Stimulated activated CD8-positive, alpha-beta memory T cell treated with anti-CD3 and anti-CD28 coated beads, Interleukin-7, amount 100 ng/mL, for 1 hour (primary cell): ENCODE data around the gene DEK.
"Not testable (repeated sequence)": the region's sequence is repeated elsewhere in the genome, so short reads cannot be mapped to it uniquely, and the experiment has no call there.

Experiments
- DNase-seq, 2 donors: peaks; one replicate each; pipeline ENCODE4 v3.0.0-alpha.2; 2020; ENCODE audit warnings: low read depth in 2 of 2

Gene DEK

DNA sequence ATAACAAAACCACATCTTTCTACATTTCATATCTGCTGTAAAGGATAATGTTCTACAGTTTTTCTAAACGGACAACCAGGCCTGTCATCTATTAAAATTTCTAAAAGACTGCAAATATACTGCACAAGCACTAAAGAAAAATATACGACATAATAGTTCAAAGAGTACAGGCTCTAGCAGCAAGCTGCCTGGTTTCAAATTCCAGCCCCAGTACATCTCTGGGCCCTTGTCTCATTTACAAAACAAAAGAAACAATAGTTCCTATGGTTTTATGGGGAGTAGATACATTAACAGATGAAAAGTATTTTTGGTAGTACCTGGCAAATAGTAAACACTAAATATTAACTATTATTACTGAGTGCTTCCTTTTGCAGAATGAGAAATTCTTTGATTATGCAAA lies 24.1 kb downstream of the DEK start:
- no peak for DNase-seq

DNA sequence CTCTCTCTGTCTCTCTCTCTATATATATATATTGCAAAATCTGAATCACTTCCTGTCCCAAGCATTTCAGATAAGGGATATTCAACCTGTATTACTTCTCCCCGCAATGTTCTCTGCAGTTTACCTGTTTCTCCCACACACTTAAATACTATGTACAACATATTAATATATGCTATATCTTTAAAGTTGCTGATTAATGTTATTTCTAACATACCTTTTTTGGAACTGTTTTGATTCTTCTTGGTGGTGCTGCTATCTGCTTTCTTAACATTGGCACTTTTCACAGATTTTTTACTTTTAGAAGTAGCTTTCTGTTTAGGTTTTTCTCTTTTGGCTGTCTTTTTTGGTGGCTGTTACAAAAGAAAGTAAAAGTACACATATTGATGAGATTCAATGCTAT lies 27.2 kb downstream of the DEK start:
- DNase-seq = no peak

DNA sequence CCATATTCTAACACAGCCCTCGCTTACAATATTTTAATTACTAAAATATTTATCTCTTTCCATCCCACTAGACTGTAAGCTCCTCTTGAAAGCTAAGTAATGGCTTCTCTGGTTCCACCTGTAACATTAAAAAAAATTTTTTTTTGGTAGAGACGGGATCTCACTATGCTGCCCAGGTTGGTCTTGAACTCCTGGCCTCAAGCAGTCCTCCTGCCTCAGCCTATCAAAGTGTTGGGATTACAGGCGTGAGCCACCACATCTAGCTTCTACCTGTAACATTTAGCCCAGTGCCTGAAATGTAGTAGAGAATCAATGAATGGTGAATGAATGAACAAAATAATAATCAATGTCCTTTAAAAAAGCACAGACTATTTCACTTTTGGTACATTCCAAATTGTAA lies 28.8 kb downstream of the DEK start:
- no peak for DNase-seq

DNA sequence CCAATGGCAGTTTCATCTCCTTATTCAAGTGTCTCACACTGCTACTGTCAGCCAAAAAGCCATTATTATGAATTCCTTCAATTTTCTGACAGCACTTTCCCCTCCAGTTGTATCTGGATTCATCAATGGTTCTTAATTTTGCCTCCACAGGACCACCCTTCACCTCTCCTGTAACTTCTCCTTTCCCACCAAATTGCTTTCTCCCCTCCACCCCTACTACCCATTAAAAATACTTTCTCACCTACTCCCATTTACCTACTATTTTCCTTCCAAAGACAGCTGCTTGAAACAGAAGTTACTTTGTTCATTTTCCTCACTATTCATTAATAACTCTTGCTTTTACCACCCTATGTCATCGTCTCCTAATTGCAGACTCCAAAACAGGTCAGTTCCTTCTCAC lies 29.8 kb downstream of the DEK start:
- DNase-seq = no peak

DNA sequence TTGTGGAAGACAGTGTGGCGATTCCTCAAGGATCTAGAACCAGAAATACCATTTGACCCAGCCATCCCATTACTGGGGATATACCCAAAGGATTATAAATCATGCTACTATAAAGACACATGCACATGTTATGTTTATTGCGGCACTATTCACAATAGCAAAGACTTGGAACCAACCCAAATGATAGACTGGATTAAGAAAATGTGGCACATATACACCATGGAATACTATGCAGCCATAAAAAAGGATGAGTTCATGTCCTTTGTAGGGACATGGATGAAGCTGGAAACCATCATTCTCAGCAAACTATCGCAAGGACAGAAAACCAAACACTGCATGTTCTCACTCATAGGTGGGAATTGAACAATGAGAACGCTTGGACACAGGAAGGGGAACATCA lies 30.6 kb downstream of the DEK start:
- not testable (repeated sequence) for DNase-seq

DNA sequence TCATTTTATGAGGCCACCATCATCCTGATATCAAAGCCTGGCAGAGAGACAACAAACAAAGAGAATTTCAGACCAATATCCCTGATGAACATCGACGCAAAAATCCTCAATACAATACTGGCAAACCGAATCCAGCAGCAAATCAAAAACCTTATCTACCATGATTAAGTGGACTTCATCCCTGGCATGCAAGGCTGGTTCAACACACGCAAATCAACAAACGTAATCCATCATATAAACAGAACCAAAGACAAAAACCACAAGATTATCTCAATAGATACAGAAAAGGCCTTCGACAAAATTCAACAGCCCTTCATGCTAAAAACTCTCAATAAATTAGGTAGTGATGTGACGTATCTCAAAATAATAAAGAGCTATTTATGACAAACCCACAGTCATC lies 32.5 kb downstream of the DEK start:
- DNase-seq = not testable (repeated sequence)

DNA sequence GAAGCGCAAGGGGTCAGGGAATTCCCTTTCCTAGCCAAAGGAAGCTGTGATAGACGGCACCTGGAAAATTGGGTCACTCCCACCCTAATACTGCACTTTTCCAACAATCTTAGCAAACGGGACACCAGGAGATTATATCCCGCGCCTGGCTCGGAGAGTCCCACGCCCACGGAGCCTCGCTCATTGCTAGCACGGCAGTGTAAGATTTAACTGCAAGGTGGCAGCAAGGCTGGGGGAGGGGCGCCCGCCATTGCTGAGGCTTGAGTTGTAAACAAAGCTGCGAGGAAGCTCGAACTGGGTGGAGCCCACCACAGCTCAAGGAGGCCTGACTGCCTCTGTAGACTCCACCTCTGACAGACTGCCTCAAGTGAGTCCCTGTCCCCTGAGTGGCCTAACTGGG lies 35.7 kb downstream of the DEK start:
- DNase-seq = not testable (repeated sequence)

DNA sequence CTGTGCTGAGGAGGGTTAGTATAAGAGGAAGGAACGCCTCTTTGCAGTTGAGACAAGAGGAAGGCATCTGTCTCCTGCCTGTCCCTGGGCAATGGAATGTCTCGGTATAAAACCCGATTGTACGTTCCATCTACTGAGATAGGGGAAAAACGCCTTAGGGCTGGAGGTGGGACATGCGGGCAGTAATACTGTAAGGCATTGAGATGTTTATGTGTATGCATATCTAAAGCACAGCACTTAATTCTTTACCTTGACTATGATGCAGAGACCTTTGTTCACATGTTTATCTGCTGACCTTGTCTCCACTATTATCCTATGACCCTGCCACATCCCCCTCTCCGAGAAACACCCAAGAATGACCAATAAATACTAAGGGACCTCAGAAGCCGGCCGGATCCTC lies 37.2 kb downstream of the DEK start:
- not testable (repeated sequence) for DNase-seq

DNA sequence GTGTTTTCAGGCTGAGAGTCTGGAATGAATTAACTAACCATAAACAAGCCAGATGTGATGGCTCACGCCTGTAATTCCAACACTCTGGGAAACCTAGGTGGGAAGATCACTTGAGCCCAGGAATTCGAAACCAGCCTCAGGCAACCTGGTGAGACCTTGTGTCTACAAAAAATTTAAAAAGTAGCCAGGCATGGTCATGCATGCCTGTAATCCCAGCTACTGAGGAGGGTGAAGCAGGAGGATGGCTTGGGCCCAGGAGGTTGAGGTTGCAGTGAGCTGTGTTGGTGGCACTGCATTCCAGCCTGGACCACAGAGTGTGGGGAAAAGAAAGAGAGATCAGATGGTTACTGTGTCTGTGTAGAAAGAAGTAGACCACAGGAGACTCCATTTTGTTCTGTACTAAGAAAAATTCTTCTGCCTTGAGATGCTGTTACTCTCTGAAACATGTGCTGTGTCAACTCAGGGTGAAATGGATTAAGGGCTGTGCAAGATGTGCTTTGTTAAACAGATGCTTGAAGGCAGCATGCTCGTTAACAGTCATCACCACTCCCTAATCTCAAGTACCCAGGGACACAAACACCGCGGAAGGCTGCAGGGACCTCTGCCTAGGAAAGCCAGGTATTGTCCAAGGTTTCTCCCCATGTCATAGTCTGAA lies 37.8 kb downstream of the DEK start:
- not testable (repeated sequence) for DNase-seq

DNA sequence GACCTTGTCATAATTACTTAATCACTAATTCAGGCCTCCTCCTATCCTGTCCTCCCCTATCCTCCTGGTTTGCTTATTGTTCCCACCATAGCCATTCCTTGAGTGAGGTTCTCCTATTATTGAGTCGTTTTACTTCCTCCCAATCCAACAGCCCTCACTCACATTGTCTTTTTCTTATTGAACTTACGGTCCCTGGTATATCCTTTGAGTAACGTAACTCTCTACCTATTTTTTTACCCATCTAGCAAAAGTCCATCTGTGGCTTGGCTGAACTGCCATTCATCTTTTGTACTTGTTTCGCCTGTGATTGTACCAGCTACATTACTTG lies 43.1 kb downstream of the DEK start:
- no peak for DNase-seq

DNA sequence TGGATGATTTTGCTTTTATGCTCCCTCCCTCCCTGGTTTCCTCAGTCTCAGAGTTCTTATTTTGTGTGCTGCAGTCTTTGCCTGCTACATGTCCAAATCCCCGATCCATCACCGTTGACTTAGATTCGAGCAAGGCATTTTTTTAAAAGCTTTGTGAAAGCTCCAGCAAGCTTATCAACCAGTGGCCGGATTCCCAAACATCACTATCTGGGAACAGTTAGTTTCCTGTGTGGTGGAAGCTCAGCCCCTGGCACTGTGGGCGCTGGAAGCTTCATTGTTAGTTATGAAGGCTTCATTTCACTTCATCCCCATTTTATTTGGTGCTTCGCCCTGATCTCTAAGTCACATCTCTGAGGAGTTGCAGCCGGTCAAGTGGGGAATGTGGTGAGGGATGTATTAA lies 44.7 kb downstream of the DEK start:
- DNase-seq = no peak

DNA sequence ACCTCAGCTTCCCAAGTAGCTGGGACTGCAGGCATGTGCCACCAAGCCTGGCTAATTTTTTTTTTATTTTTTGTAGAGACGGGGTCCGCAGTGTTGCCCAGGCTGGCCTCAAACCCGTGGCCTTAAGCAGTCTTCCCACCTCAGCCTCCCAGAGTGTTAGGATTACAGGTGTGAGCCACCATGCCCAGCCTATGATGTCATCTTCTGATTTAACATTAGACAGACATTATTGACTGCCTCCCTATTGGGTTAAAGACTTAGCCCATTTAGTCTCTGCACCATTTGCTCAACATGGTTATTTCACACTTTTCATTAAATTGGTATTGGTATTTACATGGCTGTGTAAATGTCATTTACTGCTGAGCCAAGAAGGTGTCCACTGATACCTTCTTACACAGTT lies 46.1 kb downstream of the DEK start:
- no peak for DNase-seq

DNA sequence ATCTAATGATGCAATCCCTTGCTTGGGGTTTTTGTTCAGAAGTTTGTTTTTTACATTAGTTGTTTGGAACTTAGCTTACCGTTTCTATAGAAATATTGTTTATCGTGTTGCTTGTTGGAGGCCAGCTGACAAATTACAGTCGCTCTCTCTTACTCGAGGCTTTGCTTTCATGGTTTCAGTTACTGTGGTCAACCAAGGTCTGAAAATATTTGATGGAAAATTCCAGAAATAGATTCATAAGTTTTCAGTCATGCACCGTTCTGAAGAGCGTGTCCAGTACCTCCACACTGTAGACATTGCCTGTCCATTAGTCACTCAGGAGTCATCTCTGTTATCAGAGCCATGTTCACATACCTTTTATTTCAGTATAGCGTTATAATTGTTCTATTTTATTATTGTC lies 47.9 kb downstream of the DEK start:
- no peak for DNase-seq

DNA sequence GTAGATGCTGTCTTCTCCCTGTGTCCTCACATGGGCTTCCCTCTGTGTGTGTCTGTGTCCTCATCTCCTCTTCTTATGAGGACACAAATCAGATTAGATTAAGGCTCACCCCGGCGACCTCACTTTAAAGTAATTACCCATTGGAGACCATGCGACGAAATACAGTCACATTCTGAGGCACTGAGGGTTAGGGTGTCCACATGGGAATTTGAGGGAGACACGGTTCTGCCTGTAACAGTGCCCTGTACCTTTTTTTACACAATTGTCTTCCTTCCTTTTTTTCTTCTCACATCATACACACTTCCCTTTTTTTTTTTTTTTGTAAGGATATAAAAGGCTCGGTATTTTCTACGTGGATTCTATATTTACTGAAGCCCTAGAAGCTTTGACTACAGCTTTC lies 48.9 kb downstream of the DEK start:
- DNase-seq = no peak

DNA sequence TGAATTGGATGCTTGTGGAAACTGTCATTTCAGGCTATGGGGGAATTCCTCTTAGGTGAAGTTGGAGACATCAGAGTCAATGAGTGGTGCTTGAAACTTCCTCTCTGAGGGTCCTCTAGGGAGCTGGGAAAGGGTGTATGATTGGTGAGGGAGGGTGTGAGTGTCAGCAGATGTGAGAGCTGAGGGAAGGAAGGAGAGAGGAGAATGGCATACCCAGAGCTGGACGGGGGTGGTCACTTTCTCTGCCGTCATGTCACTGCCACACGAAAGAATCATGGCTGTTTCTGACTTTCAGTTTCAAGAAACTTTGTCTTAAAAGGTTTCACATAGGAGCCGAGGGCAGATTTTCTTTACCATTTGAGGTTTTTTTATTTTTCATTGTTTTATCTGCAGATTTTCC lies 50.3 kb downstream of the DEK start:
- DNase-seq = no peak

DNA sequence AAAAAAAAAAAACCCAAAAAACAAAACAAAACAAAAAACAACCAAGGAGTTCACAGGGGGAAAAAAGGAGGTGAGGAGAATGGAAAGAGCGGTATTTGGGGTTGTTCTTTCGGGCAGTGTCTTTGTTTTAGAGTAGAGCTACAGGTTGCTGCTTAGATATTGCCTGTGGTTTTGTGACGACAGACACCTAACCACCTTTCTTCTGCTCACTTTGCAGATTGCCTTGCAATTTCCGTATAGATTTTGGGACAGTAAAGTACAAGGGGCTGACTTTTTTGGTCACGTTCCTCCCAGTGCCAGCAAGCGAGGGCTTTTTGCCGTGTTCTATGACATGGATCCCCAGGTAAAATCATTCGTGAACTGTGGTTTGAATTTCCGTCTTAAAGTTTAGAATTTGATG lies 50.9 kb downstream of the DEK start:
- DNase-seq = no peak

DNA sequence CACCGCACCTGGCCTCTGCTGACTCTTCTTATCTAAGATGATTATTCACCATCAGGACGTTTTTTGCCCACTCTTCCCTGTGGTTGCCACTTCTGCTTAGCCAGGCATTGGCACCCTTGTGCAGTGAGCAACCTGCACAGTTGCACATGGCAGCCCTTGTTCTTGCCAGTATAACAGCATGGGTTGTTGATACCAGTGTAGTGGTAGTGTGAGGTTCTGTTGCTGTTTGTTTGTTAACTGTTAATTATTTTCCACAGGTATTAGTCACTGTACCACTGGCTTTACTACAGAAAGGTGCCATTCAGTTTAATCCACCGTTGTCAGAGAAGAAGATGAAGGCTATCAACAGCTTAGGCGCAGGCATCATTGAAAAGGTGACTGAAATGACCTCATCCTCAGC lies 52.1 kb downstream of the DEK start:
- no peak for DNase-seq

DNA sequence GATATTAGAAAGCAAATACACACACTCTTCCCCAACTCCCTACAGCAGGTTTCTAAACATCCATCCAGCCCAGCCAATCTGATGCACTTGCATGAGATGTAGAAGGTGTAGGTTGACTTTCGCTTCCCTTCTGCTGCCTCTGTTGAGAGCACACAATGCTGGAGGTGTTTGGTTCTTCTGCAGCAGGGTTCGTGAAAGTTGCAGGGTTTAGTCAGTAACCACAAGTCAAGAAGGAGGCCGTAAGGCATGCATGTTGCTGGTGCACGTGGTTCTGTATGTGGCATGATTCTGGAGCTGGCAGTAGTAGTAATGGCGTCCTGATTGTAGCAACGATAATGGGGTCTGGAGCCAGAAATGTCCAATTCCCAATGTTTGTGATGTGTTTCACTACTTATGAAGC lies 53.0 kb downstream of the DEK start:
- no peak for DNase-seq

DNA sequence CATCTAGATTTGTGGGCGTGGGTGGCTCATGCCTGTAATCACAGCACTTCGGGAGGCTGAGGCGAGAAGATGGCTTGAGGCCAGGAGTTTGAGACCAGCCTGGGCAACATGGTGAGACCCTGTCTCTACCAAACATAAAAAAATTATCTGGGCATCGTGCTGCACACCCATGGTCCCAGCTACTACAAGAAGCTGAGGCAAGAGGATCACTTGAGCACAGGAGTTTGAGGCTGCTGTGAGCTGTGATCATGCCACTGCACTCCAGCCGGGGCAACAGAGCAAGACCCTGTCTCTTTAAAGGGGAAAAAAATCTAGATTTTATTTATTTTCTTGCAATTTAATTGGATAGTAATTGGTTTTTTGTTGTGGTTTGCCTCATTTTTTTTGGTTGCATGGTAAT lies 53.6 kb downstream of the DEK start:
- DNase-seq = no peak

DNA sequence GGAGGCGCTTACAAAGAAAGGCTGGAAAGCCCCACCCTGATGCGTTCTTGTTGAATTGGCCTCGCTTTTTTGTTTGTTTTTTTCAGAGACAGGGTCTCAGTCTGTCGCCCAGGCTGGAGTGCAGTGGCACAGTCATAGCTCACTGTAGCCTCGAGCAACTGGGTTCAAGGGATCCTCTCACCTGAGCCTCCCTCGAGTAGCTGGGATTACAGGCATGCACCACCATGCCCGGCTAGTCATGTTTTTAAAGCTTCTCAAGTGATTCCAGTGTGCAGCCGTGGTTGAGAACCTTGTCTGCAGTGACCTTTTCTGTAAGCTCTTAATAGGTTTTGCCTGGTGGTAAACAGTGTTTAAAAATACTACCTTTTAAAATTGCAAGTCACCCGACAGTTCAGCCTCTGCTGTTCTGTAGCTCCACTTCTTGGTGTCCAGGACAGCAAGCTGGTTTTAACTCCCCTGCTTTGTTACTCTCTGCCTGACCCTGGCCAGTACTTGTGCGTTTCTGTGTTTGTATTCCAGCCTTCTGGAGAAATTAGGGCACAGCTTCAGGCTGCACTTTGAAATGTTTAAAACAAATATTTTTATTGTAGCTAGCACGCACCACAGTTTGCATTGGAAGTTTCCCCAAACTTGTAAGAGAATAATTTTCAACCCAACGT lies 54.7 kb downstream of the DEK start:
- no peak for DNase-seq

DNA sequence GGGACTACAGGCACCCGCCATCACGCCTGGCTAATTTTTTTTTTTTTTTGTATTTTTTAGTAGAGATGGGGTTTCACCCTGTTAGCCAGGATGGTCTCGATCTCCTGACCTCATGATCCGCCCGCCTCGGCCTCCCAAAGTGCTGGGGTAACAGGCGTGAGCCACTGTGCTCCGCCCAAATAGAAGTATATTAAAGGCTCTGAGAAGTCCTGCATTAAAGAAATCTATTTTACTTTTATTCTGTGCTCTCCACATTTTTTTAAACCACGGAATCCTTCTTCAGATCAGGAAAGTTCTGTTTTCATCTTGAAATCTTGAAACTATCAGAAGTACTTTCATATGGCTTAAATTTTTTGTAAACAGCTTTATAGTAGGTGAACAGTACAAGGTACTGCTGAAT lies 55.6 kb downstream of the DEK start:
- not testable (repeated sequence) for DNase-seq

DNA sequence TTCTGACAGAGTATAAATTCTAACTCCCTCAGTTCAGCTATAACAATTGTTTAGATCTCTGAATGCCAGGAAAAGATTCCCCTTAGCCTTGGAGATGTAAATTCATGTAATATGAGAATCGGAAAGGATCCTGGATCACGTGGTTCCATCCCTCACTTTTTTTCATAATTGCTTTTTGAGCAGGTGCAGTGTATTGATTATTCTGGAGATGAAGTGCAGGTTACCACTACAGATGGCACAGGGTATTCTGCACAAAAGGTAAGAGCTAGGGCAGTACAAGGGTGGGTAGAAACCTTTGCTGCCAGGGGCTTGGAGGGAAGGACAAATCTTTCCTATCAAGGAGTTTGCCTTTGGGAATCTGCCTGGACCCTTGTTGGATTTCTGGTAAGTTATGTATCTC lies 56.4 kb downstream of the DEK start:
- no peak for DNase-seq

DNA sequence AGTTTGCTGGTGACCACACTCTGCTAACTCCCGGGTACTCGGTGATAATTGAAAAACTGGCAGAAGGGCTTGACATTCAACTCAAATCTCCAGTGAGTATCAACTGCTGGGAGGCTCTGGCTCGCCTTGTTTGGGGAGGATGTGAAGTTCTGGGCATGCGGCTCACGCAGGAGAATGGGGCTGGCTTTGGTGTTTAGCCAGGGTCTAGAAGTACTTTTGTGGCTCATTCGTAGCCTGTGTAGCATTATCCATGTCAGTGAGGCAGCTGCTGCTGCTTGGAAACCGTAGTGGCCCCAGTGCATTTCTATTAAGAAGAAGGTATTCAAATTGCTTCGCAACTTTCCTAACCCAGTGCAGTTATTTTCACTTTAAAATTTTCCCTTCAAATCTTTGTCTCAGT lies 56.9 kb downstream of the DEK start:
- no peak for DNase-seq

DNA sequence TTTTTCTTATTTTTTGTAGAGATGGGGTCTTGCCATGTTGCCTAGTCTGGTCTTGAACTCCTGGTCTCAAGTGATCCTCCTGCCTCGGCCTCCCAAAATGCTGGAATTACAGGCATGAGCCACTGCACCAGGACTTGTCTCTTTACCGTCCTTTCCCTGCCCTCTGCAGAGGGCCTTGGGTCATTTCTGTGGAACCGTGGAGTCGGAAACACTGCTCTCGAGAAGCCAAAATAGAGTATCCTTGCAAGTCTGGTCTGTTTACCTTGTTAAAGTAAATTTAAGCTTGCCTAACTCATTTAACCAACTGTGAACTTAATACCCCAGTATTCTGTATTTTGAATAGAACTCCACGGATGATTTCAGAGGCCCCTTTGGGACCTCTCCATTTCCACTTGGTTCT lies 57.7 kb downstream of the DEK start:
- DNase-seq = no peak
